ENCODE measurements around the gene ITM2B.

GRCh38 chr13:48244159-48244558 lies 11.2 kb downstream of the ITM2B start:
- TF ChIP-seq POLR2A (IDR thresholded peaks at IDR 0.05; ENCODE audit: low read length) (no peak), GATA1 (IDR thresholded peaks at IDR 0.05; ENCODE audit: low read depth, low read length) (no peak)

Data from erythroblast (primary cell).